ENCODE measurements around the gene SEMA3G. TPM values are rescaled to one million over a fixed set of nuclear protein-coding genes. Genes with fewer than 3 reads are reported as not detected.
A peak's percentile ranks its signal among the peaks of the same experiment; 100 is the strongest.

SEMA3G gene
- total RNA-seq, 1 donor from 2014 or later, result 8.3 TPM

GRCh38 chr3:52456800-52457183, 11.9 kb upstream of the SEMA3G start:
- Histone ChIP-seq H3K4me3 (peak overlapping the region; percentile 88 to 92), H3K9me3 (no peaks in the 10 kb centered on the region), H3K27me3 (no peaks in the 10 kb centered on the region), H3K36me3 (peaks cover 0 to 26% of the 10 kb centered on the region in 2 donors), H3K4me1 (peaks cover 41% of the 10 kb centered on the region), H3K27ac (peak overlapping the region; percentile 97)
- TF ChIP-seq POLR2A (IDR thresholded peaks at IDR 0.05), result no peak
- DNase-seq (ENCODE audit: extremely low spot score in 2 of 2), result no peak
- intact Hi-C loops (cut with DNase I), result no loop called here

- H3K27me3 ChIP-seq, result no peaks in the 10 kb centered on the region
- intact Hi-C loops (cut with DNase I), result no loop called here
- TF ChIP-seq POLR2A (IDR thresholded peaks at IDR 0.05) (no peak), CTCF (IDR thresholded peaks at IDR 0.05) (no peak), POLR2AphosphoS5 (IDR thresholded peaks at IDR 0.05; ENCODE audit: insufficient read depth in 1 of 2, low read depth in 1 of 2) (peak in 1 of 2 donors; percentile 45)
- peak overlapping the region; percentile 88 to 92 for H3K4me3 ChIP-seq
- H3K27ac ChIP-seq, result peak overlapping the region; percentile 97
- H3K4me1 ChIP-seq, result peaks cover 41% of the 10 kb centered on the region
- DNase-seq (ENCODE audit: extremely low spot score in 2 of 2), result no peak
- no peaks in the 10 kb centered on the region for H3K9me3 ChIP-seq
- peaks cover 0 to 24% of the 10 kb centered on the region in 2 donors for H3K36me3 ChIP-seq
Measured at GRCh38 chr3:52456169-52456799, 11.4 kb upstream of the SEMA3G start.

GRCh38 chr3:52455283-52456168, 10.6 kb upstream of the SEMA3G start, which contains the start of gene NISCH:
Gene NISCH, plus strand, starts transcription at chr3:52455604. Its CDS starts 38 bp downstream, at chr3:52455642.
- Histone ChIP-seq H3K36me3 (peaks cover 0 to 17% of the 10 kb centered on the region in 2 donors), H3K27me3 (no peaks in the 10 kb centered on the region), H3K4me1 (peaks cover 41% of the 10 kb centered on the region), H3K27ac (peak within 1 kb of the TSS; percentile 97), H3K9me3 (no peaks in the 10 kb centered on the region), H3K4me3 (peak within 1 kb of the TSS; percentile 88 to 92)
- no peak for DNase-seq (ENCODE audit: extremely low spot score in 2 of 2)
- TF ChIP-seq POLR2A (IDR thresholded peaks at IDR 0.05) (peak in 1 of 2 donors; percentile 26), CTCF (IDR thresholded peaks at IDR 0.05) (no peak), POLR2AphosphoS5 (IDR thresholded peaks at IDR 0.05; ENCODE audit: insufficient read depth in 1 of 2, low read depth in 1 of 2) (peak in 1 of 2 donors; percentile 83)
- intact Hi-C loops (cut with DNase I), result no loop called here

GRCh38 chr3:52454938-52455282, 10.0 kb upstream of the SEMA3G start:
- intact Hi-C loops (cut with DNase I), result no loop called here
- H3K4me1 ChIP-seq, result peaks cover 41% of the 10 kb centered on the region
- peak overlapping the region; percentile 97 for H3K27ac ChIP-seq

More at GRCh38 chr3:52454938-52455282, 10.0 kb upstream of the SEMA3G start:
- no peak for DNase-seq (ENCODE audit: extremely low spot score in 2 of 2)
- Histone ChIP-seq H3K9me3 (no peaks in the 10 kb centered on the region), H3K36me3 (peaks cover 0 to 13% of the 10 kb centered on the region in 2 donors), H3K4me3 (peak overlapping the region; percentile 88 to 92), H3K27me3 (no peaks in the 10 kb centered on the region)
- TF ChIP-seq POLR2AphosphoS5 (IDR thresholded peaks at IDR 0.05; ENCODE audit: insufficient read depth in 1 of 2, low read depth in 1 of 2) (no peak), CTCF (IDR thresholded peaks at IDR 0.05) (no peak), POLR2A (IDR thresholded peaks at IDR 0.05) (no peak)
